Glomerular endothelial cell (primary cell): Measurements from ENCODE around the gene DBH. TPM values are rescaled to one million over a fixed set of nuclear protein-coding genes. Genes with fewer than 3 reads are reported as not detected.

ENCODE experiments used
- DNase-seq: peaks from one replicate; pipeline ENCODE4 v3.0.0-alpha.2; 2011; ENCODE audit warnings: low read depth, low spot score; ENCODE audit errors: extremely low read depth
- total RNA-seq: library from RNA; depleted of rRNA; stranded (reverse); fragments of >200 nt; gene quantifications from 2 replicates; pipeline ENCODE4 v1.2.3, GENCODE V29; 2015

The DBH gene
- total RNA-seq, 1 donor from 2014 or later: not detected

DNA sequence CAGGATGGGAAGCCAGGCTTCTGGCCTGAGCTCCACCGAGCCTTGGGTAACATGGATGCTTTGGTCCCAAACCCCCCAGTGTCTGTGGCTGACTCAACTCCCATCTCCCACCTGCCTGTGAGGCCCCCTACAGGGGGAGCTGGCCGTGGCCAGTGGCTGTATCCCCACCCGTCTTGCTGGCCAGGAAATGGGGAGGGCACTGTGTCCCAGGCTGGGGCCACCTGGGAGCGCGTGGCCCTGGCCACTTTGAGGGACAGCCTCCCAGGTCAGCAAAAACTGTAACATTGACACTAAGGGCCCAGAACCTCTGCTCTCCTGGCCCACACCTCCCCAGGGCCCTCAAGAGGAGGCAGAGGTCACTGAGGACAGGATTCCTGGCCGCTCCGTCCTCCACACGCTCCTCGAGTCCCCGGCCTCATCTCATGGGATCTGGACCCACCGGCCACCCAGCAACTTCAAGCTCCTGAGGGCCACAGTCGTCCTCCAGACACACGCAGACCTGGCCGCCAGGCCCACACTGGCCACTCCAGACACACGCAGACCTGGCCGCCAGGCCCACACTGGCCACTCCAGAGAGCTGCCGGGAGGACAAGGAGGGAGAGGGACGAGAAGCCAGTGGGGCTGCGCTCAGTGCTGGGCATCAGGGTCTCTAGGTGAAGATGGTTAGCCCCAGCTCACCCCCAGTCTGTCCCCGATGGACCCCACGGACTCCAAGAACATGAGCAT lies 44.2 kb downstream of the DBH start:
- no peak for DNase-seq

GRCh38 chr9:133680976-133681657 lies 45.0 kb downstream of the DBH start:
- no peak for DNase-seq

GRCh38 chr9:133681658-133682306 lies 45.6 kb downstream of the DBH start:
- no peak for DNase-seq

DNA sequence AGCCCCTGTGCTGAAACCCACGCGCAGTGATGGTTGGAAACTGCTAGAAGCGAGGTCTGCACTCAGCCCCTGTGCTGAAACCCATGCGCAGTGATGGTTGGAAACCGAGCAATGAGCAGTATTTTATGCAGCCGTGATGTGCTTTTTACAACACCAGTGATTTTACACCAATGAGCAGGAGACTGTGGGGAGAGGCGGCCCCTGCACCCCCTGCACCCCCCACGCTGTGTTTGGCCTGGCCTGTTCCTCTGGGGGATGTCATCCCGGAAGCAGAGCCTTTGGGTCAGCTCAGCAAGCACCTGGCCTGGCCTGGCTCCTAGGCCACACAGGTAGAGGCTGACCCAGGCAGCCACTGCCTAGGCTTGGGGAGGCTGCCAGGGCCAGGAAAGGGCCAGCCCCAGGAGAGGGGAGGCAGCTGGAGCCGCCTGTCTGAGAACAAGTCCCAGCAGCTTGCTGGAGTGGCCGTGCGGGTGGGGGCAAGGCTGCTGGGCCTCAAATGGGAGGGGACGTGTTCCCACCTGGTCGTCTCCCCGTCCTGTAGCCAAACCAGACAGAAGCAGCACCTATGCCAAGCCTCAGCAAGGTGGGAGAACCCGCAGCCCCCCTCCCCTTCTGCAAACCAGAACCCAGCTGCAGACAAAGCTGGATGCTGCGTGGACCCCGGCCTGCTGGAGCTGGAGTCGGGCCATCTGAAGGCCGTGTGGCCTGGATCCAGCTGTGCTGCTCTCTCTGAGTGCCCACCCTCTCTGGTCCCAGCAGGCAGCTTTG lies 46.8 kb downstream of the DBH start:
- DNase-seq: no peak

DNA sequence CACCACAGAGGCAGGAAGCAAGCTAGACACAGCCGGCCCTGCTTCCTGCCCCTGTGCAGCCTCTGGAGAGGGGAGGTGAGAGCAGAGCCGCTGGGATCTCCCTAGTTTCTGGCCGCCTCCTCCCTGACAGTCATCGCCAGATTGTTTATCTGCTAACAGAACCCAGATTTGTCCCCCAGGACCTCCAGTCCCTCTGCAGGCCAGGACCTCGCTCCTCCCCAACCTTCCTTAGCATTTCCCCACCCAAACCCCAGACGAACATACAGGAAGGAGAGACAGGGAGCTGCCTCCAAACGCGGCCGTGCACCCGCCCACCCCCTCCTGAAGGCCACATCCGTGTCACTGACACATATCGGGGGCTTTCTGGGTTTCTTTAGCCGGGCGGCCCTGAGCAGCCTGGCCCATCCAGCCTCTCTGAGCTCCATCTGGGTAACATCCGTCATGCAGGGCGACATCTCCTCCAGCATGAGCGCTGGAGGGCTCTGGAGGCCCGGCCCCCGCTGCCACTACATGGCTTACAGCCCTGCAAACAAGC lies 47.5 kb downstream of the DBH start:
- no peak for DNase-seq

DNA sequence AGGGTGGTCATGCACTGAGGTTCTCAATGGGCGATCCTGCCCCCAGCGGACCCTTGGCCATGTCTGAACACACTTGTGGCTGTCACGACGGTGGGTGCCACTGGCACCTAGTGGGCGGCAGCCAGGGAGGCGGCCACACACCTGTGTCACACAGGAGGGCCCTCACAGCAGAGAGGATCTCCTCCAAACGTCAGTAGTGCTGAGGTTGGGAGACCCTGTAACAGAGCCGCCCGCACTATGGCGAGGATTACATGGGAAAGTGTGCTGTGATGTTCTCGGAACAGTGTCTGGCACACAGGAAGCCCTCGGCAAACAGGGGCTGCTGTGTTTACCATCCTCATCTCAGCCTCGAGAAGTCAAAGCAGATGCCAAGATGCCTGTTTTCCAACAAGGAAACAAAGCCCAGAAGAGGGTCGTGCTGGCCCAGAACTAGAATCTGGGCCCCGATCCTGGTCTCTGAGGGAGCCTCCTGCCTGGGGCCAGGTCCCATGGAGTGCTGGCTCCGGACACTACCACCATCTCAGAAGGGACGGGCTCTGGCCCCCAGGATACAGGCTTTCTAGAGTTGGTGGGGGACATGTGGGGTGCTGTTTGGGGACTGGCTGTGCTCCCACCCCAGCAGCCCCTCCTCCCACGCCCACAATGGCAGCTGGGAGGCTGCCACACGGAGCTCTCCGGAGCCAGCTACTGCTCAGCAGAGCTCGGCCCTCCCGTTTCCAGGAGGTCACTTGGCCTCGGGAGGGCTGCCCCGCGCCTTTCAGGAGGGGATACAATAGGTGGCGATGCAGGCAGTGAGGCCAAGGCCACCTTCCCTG lies 48.2 kb downstream of the DBH start:
- no peak for DNase-seq

- DNase-seq: no peak
Observed at GRCh38 chr9:133684936-133685361, 48.8 kb downstream of the DBH start.

DNA sequence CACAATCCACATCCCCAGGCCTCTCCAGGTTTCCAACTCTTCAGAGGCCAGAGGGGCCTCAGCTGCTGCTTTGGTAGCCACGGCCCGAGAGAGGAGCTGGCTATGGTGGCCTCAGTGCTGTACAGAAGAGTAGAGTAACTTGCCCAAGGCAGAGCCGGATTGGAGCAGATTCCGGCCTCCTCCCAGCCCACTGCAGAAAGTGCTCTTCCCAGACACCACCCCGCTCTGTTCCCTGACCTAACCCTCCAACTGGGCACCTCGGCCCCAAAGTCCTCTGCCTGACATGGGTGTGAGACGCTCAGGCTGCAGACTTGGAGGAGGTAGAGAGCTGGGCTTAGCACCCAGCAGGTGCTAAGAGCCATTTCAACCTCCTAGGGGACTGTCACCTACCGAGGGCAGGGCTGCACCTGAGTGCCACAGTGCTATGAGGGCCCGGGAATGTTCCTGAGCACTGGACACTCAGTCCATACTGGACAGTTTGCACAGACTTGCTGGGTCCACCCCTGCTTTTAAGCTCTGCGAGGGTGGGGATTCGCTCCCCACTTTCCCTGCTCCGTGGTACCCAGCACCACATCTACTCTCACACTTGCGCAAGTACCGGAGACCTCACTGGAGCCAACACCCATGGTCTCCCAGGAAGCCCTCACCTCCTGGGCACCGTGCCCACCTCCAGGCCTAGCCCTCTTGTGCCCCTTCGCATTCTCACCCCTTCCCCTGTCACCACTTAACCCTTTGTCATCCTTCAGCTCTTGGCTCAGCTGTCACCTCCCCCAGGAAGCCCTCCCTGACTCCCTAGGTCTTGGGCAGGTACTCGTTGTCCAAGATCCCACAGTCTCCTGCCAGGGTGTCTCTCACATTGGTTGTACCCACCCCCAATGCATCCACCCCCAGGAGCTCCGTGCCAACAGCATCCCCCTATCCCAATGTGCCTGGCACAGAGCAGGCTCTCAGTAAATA lies 49.8 kb downstream of the DBH start:
- no peak for DNase-seq

DNA sequence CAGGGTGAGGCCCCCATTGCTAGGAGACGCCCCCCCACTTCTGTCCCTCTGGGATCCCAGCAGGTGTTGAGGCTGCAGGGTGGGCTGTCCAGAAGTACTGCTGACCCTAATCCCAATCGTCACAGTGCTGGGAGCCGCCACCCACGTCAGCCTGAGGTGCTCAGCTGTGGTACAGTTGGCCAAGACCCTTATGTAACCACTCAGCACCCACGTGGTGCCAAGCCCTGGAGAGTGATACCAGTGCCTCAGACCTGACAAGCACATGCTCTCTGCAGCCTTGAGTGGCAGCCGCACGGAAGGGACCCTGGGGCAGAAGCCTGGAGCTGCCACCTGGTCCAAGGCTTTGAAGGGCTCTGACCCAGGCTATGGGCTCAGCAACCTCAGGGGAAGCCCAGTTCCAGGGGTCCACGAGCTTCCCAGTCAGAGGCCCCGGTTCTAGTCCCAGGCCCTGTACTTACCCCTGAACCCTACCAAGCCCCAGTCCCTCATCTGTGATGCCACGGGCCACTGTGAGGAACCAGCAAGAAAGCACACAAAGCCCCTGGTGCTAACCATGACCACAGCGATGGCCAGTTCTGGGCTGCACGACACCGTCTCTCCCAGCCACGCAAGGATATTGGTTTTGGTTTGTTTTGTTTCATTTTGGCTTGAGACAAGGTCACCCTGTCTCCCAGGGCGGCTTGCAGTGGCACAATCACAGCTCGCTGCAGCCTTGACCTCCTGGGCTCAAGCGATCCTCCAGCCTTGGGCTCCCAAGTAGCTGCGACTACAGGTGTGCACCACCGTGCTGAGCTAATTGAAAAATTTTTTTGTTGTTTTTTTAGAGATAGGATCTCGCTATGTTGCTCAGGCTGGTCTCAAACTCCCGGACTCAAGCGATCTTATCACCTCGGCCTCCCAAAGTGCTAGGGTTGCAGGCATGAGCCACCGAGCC lies 50.7 kb downstream of the DBH start:
- no peak for DNase-seq

DNA sequence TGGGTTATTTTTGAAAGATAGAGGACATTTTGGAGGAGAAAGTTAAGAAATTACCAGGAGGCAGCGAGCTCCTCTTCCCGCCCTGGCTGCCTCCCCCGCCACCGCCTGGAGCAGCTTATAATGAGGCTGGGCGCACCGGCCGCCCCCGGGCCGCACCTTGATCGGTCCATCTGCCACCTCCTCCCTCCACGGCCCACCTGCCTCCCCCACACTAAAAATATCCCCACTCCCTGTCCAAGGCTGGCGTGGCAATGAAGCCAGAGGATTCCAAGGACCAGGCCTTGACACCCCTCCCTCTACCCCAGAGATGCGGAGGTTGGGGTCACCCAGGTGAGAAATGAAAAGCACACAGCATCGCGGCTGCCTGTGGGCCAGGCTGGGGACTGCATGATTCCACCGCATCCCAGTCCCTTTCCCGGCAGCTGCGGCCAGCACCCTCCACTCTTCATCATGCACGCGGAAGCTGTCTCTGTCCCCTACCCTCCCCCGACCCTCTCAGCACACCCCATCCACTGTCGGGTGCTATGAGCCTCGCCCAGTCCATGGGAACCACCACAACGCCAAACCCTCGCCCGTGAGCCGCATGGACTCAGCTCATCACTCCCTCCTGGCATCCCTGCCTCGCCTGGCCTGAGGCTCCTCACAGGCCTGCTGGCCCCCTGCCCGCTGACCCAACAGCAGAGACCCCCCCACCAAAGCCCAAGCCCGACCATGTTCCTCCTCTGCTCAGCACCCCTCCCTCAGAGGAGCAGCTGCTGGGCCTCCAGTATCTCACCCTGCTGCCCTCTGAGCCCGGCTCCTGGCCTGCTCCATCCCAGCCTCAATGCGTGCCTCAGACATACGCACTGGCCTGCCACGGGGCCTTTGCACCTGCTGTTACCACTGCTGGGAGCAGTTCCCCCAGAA lies 51.9 kb downstream of the DBH start:
- no peak for DNase-seq

DNA sequence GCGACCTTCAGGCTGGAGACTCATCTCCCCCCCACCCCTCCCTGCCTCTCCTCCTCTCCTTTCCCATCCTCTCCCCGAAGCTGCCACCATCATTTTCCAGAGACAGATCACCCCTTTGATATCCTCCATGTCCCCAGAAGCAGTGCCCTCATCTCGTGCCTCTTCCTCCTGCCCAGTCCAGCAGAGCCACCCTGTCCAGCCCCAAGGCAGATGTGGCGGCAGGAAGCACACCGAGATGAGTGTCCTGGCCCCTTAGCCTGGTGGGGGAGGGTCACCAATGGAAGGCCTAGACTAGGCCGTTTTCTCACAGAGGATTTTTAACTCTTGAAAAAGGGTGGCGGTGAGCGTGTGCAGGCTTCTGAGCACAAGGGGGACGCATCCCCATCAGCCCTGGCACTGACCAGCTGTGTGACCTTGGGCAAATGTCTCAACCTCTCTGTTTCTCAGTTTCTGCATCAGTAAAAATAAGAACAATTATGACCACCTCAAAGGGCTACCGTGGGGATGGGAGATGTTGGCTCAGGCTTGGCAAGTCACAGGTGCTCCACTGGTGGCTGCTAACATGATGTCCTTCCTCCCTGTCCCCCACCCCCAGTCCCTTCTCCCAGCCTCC lies 53.1 kb downstream of the DBH start:
- no peak for DNase-seq

- no peak for DNase-seq
Observed at GRCh38 chr9:133690081-133690561, 54.0 kb downstream of the DBH start.

GRCh38 chr9:133691191-133691590 lies 55.0 kb downstream of the DBH start:
- no peak for DNase-seq

- no peak for DNase-seq
Observed at GRCh38 chr9:133691626-133692363, 55.6 kb downstream of the DBH start.

GRCh38 chr9:133692364-133692985 lies 56.3 kb downstream of the DBH start:
- no peak for DNase-seq
